D721Med (cell line): ENCODE data around the gene OTUD6A.

ENCODE experiments used
- DNase-seq: peaks from one replicate; pipeline ENCODE4 v3.0.0; 2011; ENCODE audit warnings: low spot score; ENCODE audit not compliant: insufficient read length
- FAIRE-seq: peaks from 2 replicates; lab custom pipeline; 2011; peaks lifted over from hg19 to GRCh38; lab: Jason Lieb, UNC
- TF ChIP-seq, protein P1 (sequence below): IDR thresholded peaks from 2 replicates; pipeline ENCODE4 v1.5.1; 2012; ENCODE audit warnings: mild to moderate bottlenecking, control low read depth; ENCODE audit not compliant: insufficient read depth; ENCODE audit errors: missing control alignments

Gene OTUD6A

DNA sequence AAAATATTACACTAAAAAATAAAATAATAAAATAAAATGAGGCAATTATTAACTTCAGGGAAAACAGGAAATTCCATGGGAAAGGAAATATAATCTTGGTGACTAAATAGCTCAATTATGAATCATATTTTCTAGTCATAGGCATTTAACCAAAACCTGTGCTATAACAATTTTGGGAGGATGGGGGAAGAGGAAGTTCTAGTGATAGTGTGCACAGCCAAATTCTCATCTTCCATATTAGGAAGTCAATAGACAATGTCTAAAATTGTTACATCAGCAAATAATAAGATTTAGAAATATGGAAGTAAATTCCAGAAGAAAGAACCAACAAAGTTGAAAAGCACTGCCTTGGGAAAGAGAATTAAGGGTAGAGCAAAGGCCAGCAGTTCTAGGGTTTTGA is 15.3 kb upstream of the OTUD6A start:
- FAIRE-seq (no peak), DNase-seq (no peak)

DNA sequence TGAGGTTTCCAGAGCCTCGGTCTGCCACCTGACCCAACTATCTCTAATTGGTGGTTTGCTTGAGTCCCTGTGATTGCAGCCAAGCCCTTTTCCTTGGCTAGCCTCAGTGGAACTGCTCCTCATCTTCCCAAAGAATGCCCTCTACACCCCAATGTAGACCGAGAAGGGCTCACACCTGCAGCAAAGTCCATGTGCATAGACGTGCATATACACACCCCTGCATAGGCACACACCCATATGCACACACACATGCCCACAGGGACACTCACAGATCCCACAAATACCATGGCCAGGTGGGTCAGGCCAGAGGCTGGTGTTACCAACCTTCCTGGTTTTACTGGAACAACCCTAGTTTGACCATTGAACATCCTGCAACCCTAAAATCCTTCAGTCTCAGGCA is 12.9 kb upstream of the OTUD6A start:
- DNase-seq (no peak), FAIRE-seq (no peak)
- TF ChIP-seq, protein P1, sequence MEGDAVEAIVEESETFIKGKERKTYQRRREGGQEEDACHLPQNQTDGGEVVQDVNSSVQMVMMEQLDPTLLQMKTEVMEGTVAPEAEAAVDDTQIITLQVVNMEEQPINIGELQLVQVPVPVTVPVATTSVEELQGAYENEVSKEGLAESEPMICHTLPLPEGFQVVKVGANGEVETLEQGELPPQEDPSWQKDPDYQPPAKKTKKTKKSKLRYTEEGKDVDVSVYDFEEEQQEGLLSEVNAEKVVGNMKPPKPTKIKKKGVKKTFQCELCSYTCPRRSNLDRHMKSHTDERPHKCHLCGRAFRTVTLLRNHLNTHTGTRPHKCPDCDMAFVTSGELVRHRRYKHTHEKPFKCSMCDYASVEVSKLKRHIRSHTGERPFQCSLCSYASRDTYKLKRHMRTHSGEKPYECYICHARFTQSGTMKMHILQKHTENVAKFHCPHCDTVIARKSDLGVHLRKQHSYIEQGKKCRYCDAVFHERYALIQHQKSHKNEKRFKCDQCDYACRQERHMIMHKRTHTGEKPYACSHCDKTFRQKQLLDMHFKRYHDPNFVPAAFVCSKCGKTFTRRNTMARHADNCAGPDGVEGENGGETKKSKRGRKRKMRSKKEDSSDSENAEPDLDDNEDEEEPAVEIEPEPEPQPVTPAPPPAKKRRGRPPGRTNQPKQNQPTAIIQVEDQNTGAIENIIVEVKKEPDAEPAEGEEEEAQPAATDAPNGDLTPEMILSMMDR = no peak

More for the DNA sequence above, 15.3 kb upstream of the OTUD6A start:
- TF ChIP-seq, protein P1 = no peak

DNA sequence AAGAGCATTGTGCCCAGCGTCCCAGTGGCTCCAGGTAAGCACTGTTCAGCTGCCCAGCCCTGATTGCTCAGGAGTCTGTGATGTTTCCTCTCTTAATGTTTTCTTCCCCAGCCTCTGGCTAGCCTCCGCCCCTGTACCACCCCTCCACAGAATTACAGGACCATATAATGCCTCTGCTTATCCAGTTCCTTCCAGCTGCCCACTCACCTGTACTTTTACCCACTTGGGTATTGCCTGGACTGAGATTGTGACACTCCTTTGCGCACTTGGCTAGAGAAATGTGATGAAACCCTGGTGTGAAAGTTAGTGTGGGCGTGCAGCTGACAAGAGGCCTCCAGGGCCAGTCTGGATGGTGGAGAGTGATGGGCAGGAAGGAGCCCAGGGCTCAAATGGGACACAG is 12.3 kb upstream of the OTUD6A start, which contains the start of gene AWAT2:
Gene AWAT2 (minus strand): TSS at position 14 of the 400 bp plus-strand sequence. CDS start 6 bp downstream, at position 8.
- no peak for FAIRE-seq
- no peak for DNase-seq
- TF ChIP-seq, protein P1 = no peak

DNA sequence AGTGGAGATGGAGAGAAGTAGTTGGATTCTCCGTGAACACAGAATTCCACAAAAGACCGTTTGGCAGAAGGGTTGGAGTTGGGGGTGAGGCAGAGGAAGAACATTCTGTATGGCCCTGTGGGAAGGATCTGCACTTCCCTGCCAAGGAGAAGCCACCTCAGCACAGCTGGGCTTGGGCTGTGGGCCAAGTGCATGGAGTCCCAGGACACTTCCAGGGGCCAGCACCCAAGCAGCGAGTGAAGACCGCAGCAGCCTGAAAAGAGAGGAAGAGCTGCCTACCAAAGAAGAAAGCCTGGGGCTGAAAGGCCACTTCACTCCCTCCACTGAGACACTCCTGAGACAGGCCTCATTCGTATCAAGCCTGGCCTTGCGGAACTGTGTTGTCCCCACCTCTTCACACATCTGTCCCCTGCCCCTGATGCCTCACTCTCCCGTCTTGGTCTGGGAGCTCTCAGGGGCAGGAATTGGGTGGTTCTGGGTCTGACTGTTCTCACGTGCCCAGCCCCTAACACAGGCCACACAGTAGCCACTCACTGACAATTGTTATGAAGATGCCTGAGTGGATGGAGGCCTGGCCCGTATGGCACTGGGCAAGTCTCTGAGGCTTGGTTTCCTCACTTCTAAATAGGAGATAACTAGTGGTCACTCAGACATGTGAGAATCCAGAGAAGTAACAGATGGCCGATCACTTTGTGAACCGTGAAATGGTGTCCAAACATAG is 9.2 kb upstream of the OTUD6A start:
- no peak for FAIRE-seq
- DNase-seq = no peak
- TF ChIP-seq, protein P1 = no peak

DNA sequence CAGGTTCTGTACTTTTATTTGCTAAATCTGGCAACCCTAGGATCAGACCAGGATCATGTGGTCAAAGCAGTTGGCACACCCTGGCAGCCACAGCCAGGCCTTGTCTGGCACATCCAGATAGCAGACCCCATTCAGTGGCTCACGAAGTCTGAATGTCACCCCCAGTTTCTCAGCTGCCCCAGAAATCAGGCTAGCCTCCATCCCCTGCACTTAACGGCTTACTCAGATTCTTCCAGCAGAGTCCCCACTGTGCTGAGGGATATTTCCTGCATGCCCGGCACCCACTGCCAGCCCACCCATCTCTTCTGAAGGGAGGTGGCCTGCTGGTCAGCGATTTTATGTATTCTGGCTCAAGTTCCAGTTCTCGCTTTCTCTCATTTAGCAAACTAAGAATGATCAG is 7.9 kb upstream of the OTUD6A start:
- TF ChIP-seq, protein P1 = no peak
- DNase-seq = no peak
- no peak for FAIRE-seq

DNA sequence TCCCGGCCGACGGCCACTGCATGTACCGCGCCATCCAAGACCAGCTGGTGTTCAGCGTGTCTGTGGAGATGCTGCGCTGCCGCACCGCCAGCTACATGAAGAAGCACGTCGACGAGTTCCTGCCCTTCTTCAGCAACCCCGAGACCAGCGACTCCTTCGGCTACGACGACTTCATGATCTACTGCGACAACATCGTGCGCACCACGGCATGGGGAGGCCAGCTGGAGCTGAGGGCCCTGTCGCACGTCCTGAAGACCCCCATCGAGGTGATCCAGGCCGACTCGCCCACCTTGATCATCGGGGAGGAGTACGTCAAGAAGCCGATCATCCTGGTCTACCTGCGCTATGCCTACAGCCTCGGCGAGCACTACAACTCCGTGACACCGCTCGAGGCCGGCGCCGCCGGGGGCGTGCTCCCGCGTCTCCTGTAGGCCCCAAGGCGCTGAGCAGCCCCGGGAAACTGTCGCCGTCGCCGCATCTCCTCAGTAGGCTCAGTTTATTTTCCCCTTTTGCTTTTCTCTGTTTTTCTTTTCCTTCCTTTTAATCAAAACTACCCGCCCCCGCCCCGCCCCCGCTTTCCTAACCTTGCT is 799 bp downstream of the OTUD6A start:
- TF ChIP-seq, protein P1 = no peak
- no peak for FAIRE-seq

DNA sequence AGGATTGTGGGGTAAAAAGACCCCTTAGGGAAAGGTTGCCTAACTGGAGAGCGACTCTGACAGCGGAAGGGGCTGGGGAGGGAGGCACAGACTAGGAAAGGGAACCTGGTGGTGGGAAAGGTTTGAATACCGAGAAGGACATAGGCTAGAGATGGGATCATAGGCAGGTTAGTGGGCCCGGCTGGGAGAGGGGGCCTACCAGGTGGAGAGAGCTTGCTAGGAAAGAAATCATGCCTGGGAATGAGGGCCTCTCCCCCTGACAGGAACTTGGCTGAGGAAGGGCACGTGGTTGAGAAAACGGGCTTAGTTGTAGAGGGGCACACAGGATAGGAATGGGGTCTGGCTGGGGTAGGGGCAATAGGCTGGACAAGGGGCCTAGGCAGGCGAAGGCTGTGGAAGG is 4.4 kb downstream of the OTUD6A start:
- DNase-seq = no peak
- no peak for FAIRE-seq
- TF ChIP-seq, protein P1 = no peak

More for the DNA sequence above, 799 bp downstream of the OTUD6A start:
- DNase-seq = no peak
